ENCODE measurements around the gene MICAL3. TPM values are rescaled to one million over a fixed set of nuclear protein-coding genes. Genes with fewer than 3 reads are reported as not detected.
A peak's percentile ranks its signal among the peaks of the same experiment; 100 is the strongest.

MICAL3 gene
- total RNA-seq, 1 donor from 2014 or later: 47.9 TPM

- TF ChIP-seq CTCF (IDR thresholded peaks at IDR 0.05): no peak
These were observed 50.3 kb downstream of the MICAL3 start for GRCh38 chr22:17974087-17974486.

GRCh38 chr22:17973217-17973616 is 51.1 kb downstream of the MICAL3 start:
- peaks cover 3% of the 10 kb centered on the region for H3K36me3 Mint-ChIP-seq (ENCODE audit: unreplicated experiment)
- peaks cover 53% of the 10 kb centered on the region for H3K4me1 Mint-ChIP-seq (ENCODE audit: unreplicated experiment)
- H3K27ac Mint-ChIP-seq (ENCODE audit: unreplicated experiment): peak overlapping the region; percentile 85
- no peak for TF ChIP-seq CTCF (IDR thresholded peaks at IDR 0.05)
- H3K4me3 Mint-ChIP-seq (ENCODE audit: unreplicated experiment): no peak overlapping the region
- DNase-seq (ENCODE audit: extremely low spot score, unreplicated experiment): no peak
- no peaks in the 10 kb centered on the region for H3K27me3 Mint-ChIP-seq (ENCODE audit: unreplicated experiment)
- no peaks in the 10 kb centered on the region for H3K9me3 Mint-ChIP-seq (ENCODE audit: unreplicated experiment)

More at GRCh38 chr22:17974087-17974486, 50.3 kb downstream of the MICAL3 start:
- DNase-seq (ENCODE audit: extremely low spot score, unreplicated experiment): no peak
- H3K9me3 Mint-ChIP-seq (ENCODE audit: unreplicated experiment): no peaks in the 10 kb centered on the region
- H3K4me3 Mint-ChIP-seq (ENCODE audit: unreplicated experiment): no peak overlapping the region
- no peaks in the 10 kb centered on the region for H3K27me3 Mint-ChIP-seq (ENCODE audit: unreplicated experiment)
- peaks cover 3% of the 10 kb centered on the region for H3K36me3 Mint-ChIP-seq (ENCODE audit: unreplicated experiment)
- H3K4me1 Mint-ChIP-seq (ENCODE audit: unreplicated experiment): peaks cover 53% of the 10 kb centered on the region
- no peak overlapping the region for H3K27ac Mint-ChIP-seq (ENCODE audit: unreplicated experiment)

- Mint-ChIP-seq H3K27ac (ENCODE audit: unreplicated experiment) (peak overlapping the region; percentile 85), H3K36me3 (ENCODE audit: unreplicated experiment) (peaks cover 3% of the 10 kb centered on the region), H3K4me1 (ENCODE audit: unreplicated experiment) (peaks cover 53% of the 10 kb centered on the region), H3K27me3 (ENCODE audit: unreplicated experiment) (no peaks in the 10 kb centered on the region), H3K9me3 (ENCODE audit: unreplicated experiment) (no peaks in the 10 kb centered on the region), H3K4me3 (ENCODE audit: unreplicated experiment) (peak overlapping the region; percentile 3)
- DNase-seq (ENCODE audit: extremely low spot score, unreplicated experiment): no peak
- no peak for TF ChIP-seq CTCF (IDR thresholded peaks at IDR 0.05)
These were observed 51.8 kb downstream of the MICAL3 start for GRCh38 chr22:17972385-17973191.

GRCh38 chr22:17971711-17972110 is 52.6 kb downstream of the MICAL3 start:
- no peak overlapping the region for H3K27ac Mint-ChIP-seq (ENCODE audit: unreplicated experiment)

More at GRCh38 chr22:17971711-17972110, 52.6 kb downstream of the MICAL3 start:
- Mint-ChIP-seq H3K9me3 (ENCODE audit: unreplicated experiment) (no peaks in the 10 kb centered on the region), H3K27me3 (ENCODE audit: unreplicated experiment) (no peaks in the 10 kb centered on the region), H3K36me3 (ENCODE audit: unreplicated experiment) (peaks cover 3% of the 10 kb centered on the region), H3K4me1 (ENCODE audit: unreplicated experiment) (peaks cover 55% of the 10 kb centered on the region), H3K4me3 (ENCODE audit: unreplicated experiment) (no peak overlapping the region)
- no peak for TF ChIP-seq CTCF (IDR thresholded peaks at IDR 0.05)
- DNase-seq (ENCODE audit: extremely low spot score, unreplicated experiment): no peak

All from osteocyte (in vitro differentiated cells).